ENCODE data around the gene SHB.

SHB gene

DNA sequence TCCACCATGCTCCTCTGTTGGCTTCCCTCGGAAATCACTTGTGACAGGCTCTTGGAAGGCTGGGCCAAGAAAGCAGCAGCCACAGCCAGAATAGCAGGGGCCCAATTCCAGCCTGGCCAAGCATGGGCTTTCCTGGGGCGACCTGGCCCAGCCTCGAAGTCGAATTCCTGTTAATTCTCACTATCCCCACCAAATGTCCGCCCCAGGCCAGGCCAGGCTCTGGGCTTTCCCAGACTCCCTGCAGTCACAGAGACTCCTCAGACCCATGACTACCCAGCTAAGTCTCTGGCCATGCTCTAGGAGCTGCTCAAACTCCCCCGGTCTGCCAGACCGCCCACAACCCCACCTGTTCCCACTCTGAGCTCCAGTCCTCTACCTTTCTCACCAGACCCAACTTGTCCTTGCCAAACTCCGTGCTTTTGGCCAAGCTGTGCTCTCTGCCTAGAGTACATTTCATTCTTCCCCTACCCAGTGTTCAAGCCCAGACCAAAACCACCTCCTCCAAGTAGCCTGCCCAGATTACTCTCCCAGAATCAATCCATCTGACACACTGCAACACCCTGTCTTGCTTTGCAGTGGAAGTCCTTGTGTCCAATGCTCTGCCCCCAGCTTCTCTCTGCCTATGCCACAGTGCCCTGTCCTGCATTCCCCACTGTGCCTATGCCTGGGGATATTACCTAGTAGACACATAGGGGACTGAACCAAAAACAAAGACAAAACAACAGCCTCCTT, 26.2 kb downstream of the SHB start:
- DNase-seq (ENCODE audit: low read depth): no peak

DNA sequence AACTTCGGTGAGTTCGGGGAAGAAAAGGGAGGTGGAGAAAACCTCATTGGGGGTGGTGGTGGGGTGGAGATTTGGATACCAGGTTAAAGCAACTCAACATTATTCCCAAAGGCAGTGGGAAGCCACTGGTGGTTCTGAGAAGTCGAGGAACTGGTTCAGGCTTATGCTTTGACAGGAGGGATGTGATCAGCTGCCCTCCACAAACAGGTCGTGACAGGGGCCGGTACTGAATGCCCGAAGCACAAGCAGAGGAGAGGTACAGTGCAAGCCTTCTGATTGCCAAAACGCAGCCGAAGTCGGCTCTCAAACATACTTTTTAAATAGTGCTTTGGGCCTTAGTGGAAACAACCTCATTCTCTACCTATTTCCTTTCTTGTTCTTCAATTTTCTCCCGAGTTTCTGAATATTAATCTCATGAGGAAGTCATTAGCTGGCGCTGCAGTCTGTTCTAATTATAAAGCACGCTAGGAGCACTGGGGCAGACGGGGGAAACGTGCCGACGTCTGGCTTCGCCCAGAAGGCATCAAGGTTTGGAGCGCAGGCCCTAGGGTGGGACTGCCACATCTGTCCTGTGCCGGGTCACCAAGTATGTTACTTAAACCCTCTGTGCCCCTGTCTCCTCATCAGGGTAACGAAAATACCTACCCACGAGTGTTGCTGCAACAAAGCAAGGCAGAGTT, 27.3 kb downstream of the SHB start:
- DNase-seq (ENCODE audit: low read depth): no peak

DNA sequence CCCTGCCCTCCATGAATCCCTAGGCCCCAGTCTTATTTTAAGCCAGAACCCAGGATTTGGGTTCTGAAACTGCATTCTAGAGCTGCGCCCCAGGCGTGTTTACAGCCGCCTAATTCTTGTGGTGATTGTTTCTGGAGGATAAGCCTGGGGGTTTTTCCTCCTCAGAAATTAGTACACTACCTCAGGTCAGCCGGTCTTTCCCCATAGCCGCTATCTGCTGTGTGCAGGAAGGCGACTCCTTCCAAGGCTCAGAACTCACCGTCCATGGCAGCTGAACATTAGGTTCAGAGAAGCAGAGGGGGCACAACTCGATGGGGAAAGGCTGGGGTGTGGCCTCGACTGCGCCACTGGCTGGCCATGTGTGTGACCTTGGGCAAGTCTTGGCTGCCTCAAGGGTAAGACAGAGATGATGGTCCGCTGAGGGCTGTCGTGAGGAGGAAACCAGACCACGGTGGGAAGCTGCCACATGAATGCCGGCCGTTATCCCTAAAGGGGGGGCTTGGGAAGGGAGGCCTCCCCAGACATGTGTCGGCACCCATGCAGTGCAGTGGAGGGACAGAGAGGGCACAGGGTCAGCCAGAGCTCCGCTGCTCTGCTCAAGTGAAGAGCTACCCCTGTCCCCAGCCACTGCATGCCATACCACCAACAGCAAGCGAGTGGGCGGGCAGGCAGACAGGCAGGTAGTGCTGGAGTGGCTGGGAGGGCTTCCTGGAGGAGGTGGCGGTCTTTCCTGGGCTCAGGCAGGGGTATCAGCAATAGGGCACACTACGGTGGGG, 28.9 kb downstream of the SHB start:
- no peak for DNase-seq (ENCODE audit: low read depth)

DNA sequence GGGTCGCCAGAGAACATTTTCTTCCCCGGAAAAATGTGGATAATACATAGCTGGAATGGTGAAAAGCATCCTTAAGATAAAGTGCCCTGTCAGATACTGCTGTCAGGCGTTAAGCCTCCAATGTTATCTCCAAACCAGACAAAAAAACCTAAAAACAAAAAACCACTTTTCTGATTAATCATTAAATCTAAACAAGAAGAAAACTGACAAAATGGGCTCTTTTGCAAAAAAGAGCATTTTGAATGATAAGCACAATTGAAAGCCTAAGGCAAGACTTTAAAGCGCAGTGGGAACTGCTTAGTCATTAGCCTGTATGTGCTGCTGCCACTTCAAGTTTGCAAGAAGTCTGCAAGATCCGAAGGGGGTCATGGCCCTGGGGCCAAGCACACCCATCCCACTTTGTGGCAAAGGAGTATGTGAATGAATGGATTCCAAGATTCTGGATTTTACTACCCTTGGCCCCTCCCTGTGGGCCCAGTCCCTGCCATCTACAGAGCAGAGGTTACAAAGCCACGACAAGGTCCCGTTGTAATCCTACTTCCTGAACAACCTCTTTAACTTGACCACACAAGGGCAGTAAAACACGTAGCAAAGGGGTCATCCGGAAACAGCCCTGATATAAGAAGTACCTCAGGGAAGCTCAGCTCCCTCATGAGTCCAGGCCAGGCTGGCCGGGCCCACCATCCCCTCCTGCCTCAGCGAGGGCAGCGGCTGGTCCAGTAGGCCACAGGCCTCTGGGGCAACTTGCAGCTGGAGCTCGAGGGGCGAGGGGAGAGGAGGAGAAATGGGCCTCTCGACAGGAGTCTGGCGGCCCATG, 29.7 kb downstream of the SHB start:
- no peak for DNase-seq (ENCODE audit: low read depth)

DNA sequence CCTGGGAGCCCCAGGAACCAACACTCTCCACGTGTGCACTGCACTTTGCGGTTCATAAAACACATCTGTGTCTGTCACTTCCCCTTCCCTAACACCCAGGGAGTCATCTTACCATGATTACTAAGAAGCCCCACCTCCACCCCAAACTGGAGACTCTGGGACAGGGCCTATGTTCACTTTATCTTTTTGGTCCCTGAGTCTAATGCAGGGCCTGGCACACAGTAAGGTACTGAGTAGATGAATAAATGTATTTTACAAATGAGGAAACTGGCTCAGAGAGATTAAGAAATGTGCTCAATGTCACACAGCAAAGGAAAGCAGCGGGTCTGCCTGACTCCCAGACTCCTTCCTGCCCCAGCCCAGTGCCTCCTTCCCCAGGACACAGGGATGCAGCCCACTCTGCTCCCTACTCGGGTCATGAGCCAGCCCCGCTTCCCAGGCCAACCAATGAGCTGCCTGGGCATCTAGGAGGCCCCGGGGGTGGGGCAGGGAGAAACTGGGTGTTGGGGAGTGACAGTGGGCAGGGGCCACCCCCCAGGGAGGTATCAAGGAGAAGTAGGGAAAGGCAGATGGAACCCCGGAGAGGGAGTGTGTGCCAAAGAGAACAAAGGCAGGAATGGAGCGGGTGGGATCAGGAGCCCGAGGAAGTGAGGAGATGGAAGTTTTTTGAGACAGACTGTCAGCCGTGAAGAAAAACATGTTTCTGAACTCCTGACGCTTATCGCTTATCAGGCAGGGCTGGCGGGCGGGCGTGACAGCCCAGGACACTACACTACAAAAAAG, 30.5 kb downstream of the SHB start:
- no peak for DNase-seq (ENCODE audit: low read depth)

DNA sequence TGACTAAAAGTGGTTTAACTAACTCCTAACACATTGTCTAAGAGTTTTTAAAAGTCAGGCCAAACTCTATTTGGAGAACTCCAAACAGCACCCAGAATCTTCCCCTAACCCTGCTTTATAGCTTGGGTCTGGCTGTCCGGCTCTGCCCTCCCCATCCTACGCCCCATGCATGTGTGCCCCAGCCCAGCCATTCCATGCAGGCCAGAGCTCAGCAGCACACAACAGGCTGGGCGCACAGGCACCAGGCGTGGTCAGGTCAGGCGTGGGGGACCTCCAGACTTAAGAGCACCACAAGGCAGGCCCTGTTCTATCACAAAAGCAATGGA, 31.1 kb downstream of the SHB start:
- DNase-seq (ENCODE audit: low read depth): no peak

DNA sequence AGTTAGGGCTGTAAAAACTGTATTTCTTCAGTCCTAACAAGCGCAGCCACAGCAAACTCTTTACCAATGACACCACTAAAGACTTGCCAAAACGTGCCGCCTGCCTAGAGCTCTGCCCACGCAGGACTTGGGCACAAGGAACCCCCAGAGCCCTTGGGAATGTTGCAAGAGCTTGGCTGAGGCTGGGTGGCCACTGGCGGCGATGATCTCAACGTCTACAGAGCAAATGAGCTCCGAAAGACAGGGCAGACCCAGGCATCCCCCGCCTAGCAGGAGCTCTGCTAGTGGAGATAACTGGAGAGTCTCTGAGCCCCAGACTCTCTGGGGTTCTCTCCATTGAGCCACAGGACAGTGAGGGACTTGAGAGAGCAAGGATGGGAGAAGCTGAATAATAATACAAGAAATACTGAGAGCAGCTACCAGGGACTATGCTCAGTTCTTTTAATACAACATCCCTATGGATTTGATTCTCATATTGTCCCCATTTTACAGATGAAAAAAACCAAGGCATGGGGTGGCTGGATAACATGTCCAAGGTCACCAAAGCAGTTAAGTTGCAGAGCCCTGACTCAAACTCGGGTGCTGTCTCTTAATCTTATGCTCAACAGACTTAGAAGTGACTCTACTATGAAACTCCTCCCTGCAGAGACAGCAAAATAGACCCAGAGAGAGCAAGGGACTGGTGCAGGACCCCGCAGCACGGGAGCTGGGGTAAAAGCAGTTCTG, 32.5 kb downstream of the SHB start:
- DNase-seq (ENCODE audit: low read depth): no peak

DNA sequence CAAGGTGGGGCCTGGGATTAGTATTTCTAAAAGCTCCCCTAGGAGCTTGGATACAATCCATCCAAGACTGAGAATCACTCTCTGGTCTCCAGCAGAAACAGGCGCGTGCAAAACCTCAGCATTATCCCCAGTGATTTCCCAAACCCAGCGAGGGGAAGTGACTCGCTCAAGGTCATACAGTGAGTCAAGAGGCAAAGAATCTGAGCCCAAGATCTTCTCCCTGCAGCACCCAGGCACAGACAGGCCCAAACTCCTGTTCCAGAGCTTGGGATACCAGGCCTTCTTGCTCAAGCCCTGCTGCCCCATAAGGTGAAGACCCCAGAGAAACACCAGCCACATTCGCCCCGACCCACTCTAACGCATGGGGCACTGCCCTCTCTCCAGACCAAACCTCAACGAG, 33.2 kb downstream of the SHB start:
- DNase-seq (ENCODE audit: low read depth): no peak

DNA sequence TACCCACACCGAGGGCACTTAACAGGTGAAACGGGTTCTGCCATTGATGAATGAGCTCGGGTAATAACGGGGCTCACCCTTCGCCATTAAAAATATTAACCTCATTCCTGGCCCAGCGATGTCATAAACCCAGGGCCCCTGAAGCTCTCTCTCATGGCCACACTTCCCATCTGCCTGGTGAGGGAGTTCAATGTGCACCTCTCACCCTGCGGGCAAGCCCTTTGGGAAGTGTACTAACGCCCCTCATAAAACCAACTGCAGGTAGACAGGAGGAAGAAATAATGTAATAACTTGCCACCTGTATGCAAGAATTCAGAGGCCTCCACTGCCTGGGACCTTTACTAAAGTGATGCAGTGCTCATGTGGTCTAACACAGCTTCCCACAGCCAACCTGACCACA, 35.1 kb downstream of the SHB start:
- no peak for DNase-seq (ENCODE audit: low read depth)

DNA sequence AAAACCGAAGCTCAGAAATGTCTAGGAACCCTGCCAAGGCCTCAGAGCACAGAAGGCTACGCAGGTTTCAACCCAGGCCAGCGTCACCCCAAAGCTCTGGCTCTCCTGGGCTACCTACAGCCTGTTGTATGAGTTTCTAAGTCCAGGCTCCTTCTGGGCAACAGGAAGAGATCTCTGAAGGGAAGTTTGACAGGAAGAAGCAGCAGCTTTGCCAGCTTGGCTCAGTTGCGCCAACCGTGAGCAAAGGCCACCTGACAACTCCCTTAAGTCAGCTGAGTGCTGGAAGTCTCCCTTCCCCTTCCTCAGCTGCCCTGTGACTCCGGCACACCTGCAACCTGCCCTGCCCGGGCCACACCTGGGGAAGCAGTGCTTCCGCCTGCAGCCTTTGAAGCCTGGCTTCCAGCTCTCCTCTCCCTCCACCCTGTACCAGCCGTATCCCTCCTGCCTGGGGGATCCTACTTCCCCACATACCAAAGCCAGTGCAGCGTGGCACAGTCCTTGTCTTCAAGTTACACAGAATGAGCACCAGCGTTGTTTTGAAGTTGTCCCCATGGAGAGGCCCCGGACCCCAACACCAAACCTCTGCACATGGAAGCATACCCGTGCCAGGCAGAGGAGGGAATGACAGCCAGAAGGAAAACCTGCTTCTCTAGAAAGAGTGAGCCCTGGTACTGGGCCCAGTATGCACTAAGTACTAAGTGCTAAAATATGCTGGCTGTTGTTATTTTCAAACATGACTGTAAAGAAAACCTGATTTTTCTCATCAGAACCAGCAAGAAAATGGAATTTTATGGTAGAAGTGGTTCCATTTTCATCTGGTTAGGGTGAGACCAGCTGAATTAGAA, 36.5 kb downstream of the SHB start:
- no peak for DNase-seq (ENCODE audit: low read depth)

DNA sequence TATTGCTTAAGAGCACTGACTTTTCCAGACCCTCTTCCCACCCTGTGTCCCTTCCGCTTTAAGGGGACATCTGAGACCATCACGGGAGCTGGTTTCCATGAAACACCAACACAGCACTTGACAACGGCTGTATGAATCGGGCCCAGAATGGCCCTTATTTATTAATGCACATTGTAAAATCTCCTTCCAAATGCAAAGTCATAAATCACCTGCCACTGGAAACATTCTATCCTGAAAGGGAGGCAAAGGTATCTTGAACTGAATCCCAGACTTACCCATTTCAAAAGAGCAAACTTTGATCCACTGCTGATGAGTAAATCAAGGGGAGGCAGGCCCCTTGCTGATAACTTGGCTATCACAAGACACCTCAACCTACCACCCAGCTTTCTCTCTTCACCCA, 37.4 kb downstream of the SHB start:
- no peak for DNase-seq (ENCODE audit: low read depth)

DNA sequence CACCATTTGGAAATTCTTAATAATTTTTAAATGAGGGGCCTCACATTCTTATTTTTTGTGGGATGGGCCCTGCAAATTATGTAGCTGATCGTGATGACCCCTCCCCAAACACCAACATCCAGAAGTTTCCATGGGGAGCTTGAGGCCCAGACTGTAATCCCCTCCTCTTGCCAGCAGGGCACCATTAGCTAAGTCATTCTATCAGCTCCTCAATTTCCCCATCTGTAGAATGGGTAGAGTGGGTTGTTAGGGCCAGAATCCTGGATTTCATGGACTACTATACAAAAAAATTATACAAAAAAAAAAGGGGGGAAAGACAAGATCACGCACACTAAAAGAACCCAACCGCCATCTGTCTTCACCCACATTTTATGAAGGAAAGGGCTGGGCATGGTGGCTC, 38.4 kb downstream of the SHB start:
- no peak for DNase-seq (ENCODE audit: low read depth)

DNA sequence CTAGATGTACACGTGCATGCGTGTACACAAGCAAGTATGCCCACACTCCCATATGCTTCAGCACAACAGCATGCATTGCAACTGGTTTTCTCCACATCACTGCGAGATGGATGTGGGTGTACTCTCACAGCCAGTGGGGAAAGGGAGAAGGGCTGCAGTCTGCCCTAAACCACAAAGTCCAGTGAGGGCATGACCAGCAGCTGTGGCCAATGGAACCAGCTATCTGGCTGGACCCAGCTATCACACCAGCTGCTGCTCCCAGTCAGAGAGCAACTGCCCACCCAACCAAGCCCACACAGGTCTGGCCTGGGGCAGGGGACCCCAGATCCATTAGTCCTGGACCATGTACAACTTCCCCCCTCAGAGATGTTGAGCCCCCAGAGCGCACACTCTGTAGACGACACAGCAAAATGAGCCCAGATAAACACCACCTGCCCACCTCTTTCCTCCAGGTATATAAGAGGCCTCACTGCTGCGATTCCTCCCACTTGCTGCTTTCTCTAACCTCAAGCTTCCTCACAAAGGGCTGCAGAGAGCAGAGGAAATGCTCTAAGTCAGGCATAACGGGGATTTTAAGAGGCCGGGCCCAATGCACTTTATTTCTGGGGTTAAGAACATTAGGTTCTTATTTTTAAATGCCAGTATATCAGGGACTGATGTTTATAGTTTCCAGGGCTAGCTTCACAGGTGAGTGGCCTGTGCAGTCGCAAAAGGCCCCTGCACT, 39.0 kb downstream of the SHB start:
- no peak for DNase-seq (ENCODE audit: low read depth)

DNA sequence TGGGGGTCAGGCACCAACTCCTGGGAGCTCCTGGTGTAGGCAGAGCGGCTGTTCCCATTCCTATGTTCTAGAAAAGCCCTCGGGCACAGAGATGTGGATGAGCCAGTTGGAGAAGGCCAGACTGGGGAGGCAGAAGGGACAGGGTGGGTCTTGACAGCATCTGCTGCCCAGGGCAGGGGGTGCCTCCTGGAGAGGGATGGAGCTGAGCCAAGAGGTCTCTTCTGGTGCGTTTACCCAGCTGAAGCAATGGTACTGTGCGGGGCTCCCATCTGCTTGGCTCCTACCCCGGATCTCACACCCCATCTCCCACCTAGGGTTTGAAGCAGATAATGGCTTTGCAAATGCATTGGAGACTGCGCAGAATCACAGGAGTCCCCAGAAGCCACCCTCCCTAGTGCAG, 41.3 kb downstream of the SHB start:
- DNase-seq (ENCODE audit: low read depth): no peak

DNA sequence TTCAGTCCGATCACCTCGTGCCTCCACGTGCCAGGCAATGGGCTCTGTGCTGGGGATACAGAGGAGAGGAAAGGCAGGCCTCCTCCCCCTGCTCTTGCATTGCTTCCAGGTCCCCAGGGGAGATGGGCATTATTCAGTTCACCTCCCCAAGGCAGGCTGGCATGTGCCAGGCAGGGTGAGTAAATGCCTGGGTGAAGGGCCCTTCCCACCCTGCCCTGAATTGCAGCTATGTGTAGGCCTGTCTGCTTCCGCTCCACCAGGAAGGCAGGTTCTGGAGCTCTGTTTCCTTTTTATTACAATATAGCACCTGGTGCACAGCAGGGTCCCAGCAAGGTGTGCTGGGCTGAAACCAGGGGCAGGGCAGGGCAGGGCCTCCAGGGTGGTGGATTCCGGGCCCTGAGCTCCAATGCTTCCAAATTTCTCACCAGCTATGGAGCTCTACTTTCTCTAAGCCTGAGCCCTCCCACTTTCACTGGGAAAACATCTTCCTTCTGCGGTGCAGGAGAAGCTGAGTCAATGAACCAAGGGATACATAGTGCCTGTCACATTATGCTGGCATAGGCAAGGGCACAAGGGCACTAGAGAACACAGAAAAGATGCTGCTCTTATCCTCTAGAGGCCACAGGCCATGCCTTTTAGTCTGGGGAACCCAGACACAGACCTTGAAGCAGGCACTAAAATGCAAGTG, 42.0 kb downstream of the SHB start:
- DNase-seq (ENCODE audit: low read depth): no peak

DNA sequence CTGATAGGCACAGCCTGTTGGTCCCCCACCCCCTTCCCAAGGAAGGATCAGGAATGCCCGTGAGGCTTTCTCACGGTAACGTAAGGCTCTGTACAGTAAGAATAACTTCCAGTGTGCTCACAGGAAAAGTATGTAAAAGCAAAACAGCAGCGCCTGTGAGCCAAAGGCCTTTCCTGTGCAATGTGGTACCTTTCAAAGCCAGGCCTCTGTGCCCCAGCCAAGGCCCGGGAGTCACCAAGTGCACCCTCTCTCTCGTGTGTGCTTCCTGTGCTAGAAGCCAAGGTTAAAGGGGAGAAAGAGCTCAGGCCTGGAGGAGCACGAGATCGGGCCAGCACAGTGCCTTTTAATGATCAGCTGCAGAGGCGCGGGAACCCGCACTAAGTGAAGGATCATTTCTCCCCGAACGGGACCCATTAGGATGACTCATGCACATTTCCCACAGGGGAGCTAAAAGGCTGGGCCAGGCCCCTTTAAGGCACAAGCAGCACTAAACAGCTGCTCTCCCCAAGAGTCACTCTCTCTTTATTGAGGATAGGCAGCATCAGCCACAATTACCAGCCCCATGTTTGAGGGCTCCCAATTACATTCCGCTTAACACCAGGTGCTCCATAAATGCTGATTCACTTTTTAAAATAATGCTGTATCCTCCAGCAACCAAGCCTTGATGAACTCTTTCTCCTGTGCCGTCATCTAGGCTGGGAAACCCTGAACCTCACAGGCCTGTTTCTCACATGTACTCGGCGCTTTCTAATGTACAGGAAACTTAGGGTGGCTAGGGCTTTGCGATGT, 42.8 kb downstream of the SHB start:
- peak; percentile 87 for DNase-seq (ENCODE audit: low read depth)

DNA sequence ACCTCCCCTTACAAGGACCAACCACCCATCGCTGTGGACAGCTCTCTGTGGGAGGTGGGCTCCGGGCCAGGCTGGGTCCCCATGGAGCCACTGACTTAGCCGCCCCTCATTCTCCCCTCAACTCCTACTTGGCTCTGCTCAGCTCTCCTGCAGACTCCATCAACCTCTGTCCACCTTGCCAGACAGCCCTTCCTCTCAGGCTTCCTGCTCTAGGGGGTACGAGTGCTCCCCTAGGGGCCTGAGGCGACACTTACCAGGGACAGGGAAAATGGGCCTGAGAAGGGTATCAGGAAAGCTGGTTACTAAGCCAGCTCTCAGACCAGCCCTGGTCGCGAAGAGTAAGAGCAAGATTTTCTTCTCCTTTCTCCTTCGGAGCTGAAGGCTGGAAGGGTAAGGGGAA, 43.9 kb downstream of the SHB start:
- DNase-seq (ENCODE audit: low read depth): no peak

Measured in GM04504 (cell line).